ENCODE results near the gene GALNT14.

The GALNT14 gene

DNA sequence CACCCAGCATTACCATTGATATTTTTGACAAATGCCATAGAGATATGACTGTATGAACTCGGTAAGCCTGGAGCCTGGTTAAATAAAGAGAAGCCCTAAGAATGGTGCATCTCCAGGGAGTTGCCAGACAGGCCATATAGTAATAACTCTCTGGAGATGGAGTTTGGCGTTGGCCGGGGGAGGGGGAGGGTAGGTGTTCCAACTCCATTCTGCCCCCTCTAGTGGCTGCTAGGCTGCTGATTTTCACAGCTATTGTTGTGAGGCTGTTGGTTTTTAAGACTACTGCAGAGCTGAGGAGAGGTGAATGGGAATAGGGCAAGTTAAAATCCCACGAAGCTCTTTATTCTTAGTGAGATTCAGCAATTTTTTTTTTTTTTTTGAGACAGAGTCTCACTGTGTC lies 99.9 kb downstream of the GALNT14 start:
- no peak for DNase-seq (ENCODE audit: low read depth)
- H3K4me3 ChIP-seq (ENCODE audit: low read depth, low read length): no peak overlapping the region
- no peak for TF ChIP-seq CTCF (IDR thresholded peaks at IDR 0.05; ENCODE audit: insufficient read depth, low read depth, low read length, missing control alignments)

GRCh38 chr2:31037058-31037457 lies 101.2 kb downstream of the GALNT14 start:
- TF ChIP-seq CTCF (IDR thresholded peaks at IDR 0.05; ENCODE audit: insufficient read depth, low read depth, low read length, missing control alignments): no peak
- H3K4me3 ChIP-seq (ENCODE audit: low read depth, low read length): no peak overlapping the region
- DNase-seq (ENCODE audit: low read depth): no peak

- DNase-seq (ENCODE audit: low read depth): no peak
- TF ChIP-seq CTCF (IDR thresholded peaks at IDR 0.05; ENCODE audit: insufficient read depth, low read depth, low read length, missing control alignments): no peak
- H3K4me3 ChIP-seq (ENCODE audit: low read depth, low read length): no peak overlapping the region
Measured at GRCh38 chr2:31033032-31033431, 105.2 kb downstream of the GALNT14 start.

- DNase-seq (ENCODE audit: low read depth): no peak
- no peak overlapping the region for H3K4me3 ChIP-seq (ENCODE audit: low read depth, low read length)
- TF ChIP-seq CTCF (IDR thresholded peaks at IDR 0.05; ENCODE audit: insufficient read depth, low read depth, low read length, missing control alignments): no peak
Measured at GRCh38 chr2:31032475-31032874, 105.8 kb downstream of the GALNT14 start.

DNA sequence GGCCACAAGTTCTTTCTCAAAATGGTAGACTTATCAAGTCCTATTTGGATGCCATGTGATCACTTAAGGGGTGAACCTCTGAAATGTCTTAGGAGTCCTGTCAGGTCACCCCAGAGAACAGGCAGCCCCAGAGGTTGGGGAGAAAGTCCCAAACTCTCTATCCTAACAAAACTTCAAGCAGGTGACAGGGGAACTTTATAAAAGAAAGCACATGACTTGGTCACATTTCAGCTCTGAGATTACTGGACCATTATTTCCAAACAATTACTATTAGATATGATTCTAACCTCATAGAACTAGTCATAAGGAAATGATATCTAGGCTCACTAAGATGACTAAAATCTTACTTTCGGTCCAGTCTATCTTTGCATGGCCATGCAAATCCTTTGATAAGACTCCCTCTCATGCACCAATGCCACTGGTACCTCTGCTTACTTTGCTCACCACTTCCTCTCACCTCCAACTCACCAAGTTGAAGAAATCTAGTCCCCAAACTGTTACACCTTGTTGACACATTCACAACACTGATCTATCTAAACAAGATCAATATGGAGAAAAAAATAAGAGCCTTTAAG lies 107.0 kb downstream of the GALNT14 start:
- DNase-seq (ENCODE audit: low read depth): peak; percentile 58
- H3K4me3 ChIP-seq (ENCODE audit: low read depth, low read length): no peak overlapping the region
- no peak for TF ChIP-seq CTCF (IDR thresholded peaks at IDR 0.05; ENCODE audit: insufficient read depth, low read depth, low read length, missing control alignments)

- H3K4me3 ChIP-seq (ENCODE audit: low read depth, low read length): no peak overlapping the region
- no peak for DNase-seq (ENCODE audit: low read depth)
- TF ChIP-seq CTCF (IDR thresholded peaks at IDR 0.05; ENCODE audit: insufficient read depth, low read depth, low read length, missing control alignments): no peak
Measured at GRCh38 chr2:31028417-31028816, 109.8 kb downstream of the GALNT14 start.

GRCh38 chr2:31027549-31027948 lies 110.7 kb downstream of the GALNT14 start:
- DNase-seq (ENCODE audit: low read depth): no peak
- H3K4me3 ChIP-seq (ENCODE audit: low read depth, low read length): no peak overlapping the region
- TF ChIP-seq CTCF (IDR thresholded peaks at IDR 0.05; ENCODE audit: insufficient read depth, low read depth, low read length, missing control alignments): no peak
